Mucosa of stomach (tissue), 1 donor: Measurements from ENCODE around the gene ATP4B.

ENCODE experiments used
- H3K27me3 ChIP-seq: one replicate; pipeline ENCODE4 v1.7.0; 2013; ENCODE audit warnings: mild to moderate bottlenecking, low read length; ENCODE audit not compliant: control insufficient read depth, insufficient read depth
- H3K36me3 ChIP-seq: one replicate; pipeline ENCODE4 v1.7.0; 2013; ENCODE audit warnings: low read length; ENCODE audit not compliant: control insufficient read depth, insufficient read depth
- H3K4me1 ChIP-seq: one replicate; pipeline ENCODE4 v1.7.0; 2013; ENCODE audit warnings: mild to moderate bottlenecking, low read length; ENCODE audit not compliant: control insufficient read depth, insufficient read depth
- H3K4me3 ChIP-seq: one replicate; pipeline ENCODE4 v1.7.0; 2013; ENCODE audit warnings: low read length
- H3K9ac ChIP-seq: one replicate; pipeline ENCODE4 v1.7.0; 2013; ENCODE audit warnings: mild to moderate bottlenecking, low read length, moderate library complexity
- H3K9me3 ChIP-seq: one replicate; pipeline ENCODE4 v1.7.0; 2013; ENCODE audit warnings: mild to moderate bottlenecking, low read length, moderate library complexity; ENCODE audit not compliant: control insufficient read depth
- donor health status: Pancreatic carcinoma.

Gene ATP4B

DNA sequence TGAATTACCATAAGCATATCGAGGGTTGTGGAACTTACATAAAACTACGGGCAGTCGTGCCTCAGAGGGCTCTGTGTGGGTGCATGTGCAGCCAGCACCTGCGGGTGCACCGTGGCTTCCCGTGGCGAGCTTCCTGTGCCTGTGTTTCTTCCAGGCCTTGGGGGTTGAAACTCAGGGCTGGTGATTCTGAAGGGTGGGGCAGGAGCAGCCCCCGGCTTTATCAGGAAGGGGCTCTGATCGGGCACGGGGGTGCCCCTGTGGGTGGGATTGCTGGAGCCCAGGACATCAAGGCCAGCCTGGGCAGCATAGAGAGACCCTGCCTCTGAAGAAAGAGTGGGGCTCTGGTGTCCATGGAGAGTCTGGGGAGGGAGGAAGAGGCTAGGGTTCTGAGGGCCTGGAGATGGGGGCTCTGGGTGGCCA is 11.1 kb downstream of the ATP4B start:
- Histone ChIP-seq H3K4me1 (peaks cover 11% of the 10 kb centered on the region), H3K9ac (no peak overlapping the region), H3K4me3 (no peak overlapping the region), H3K36me3 (no peaks in the 10 kb centered on the region), H3K9me3 (no peaks in the 10 kb centered on the region), H3K27me3 (no peaks in the 10 kb centered on the region)

DNA sequence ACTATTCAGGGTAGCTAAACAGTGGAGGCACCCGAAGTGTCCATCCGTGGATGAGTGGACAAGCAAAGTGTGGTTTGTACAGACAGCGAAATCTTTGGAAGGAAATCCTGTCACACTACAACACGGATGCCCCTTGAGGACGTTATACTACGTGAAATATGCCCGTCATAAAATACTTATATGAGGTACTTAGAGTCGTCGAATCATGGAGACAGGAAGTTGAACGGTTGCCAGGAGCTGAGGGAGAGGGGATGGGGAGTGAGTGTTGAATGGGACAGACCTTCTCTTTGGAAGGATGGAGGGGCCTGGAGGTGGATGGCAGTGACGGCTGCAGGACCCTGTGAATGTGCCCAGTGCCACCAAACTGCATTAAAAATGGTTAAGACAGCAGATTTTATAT is 11.6 kb downstream of the ATP4B start:
- Histone ChIP-seq H3K4me1 (peaks cover 11% of the 10 kb centered on the region), H3K9ac (no peak overlapping the region)

DNA sequence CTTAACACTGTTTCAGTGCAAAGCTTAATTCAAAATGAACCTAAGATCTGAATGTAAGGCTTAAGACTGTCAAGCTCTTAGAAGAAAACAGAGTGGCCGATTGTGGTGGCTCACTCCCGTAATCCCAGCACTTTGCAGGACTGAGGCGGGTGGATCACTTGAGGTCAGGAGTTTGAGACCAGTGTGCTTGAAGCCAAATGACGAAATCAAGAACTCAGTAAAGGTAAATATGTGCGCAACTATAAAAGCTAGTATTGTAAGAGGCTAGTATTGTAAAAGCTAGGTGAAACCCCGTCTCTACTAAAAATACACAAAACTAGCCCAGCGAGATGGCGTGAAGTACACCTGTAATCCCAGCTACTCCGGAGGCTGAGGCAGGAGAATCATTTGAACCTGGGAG is 12.7 kb downstream of the ATP4B start:
- Histone ChIP-seq H3K27me3 (no peaks in the 10 kb centered on the region), H3K4me1 (peaks cover 11% of the 10 kb centered on the region), H3K4me3 (no peak overlapping the region), H3K9ac (no peak overlapping the region), H3K9me3 (no peaks in the 10 kb centered on the region), H3K36me3 (no peaks in the 10 kb centered on the region)

More for the DNA sequence above, 11.6 kb downstream of the ATP4B start:
- no peak overlapping the region for H3K4me3 ChIP-seq
- no peaks in the 10 kb centered on the region for H3K36me3 ChIP-seq
- no peaks in the 10 kb centered on the region for H3K27me3 ChIP-seq
- H3K9me3 ChIP-seq: no peaks in the 10 kb centered on the region

DNA sequence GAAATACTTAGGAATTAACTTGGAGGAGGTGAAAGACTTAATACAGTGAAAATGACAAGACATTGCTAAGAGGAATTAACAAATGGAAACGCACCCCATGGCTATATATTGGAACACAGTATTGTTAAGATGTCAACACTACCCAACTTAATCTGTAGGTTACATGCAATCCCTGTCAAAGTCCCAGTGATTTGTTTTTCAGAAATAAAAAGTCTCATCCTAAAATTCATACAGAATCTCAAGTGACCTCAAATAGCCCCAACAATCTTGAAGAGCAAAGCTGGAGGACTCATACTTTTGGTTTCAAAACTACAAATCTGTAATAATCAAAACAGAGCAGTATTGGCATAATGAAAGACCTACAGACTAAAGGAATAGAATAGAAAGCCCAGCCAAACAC is 13.2 kb downstream of the ATP4B start:
- H3K36me3 ChIP-seq: no peaks in the 10 kb centered on the region
- H3K27me3 ChIP-seq: no peaks in the 10 kb centered on the region
- no peak overlapping the region for H3K9ac ChIP-seq
- no peak overlapping the region for H3K4me3 ChIP-seq
- H3K4me1 ChIP-seq: peaks cover 11% of the 10 kb centered on the region
- no peaks in the 10 kb centered on the region for H3K9me3 ChIP-seq

DNA sequence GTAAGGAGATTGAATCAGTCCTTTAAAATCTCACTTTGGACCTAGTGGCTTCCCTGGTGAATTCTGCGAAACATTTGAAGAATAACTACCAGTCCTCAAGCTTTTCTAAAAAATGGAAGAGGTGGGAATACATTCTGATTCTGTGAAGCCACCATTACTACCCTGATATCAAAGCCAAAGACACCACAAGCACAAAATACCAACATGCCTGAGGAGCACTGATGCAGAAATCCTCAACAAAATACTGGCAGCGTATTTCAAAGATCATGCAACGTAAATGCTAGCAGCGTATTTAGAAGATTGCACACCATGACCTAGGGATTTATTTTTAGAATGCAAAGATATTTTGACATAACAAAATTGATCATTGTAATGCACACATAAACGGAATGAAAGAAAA is 14.4 kb downstream of the ATP4B start:
- no peaks in the 10 kb centered on the region for H3K36me3 ChIP-seq
- no peak overlapping the region for H3K4me3 ChIP-seq
- H3K9ac ChIP-seq: no peak overlapping the region
- peaks cover 11% of the 10 kb centered on the region for H3K4me1 ChIP-seq
- H3K27me3 ChIP-seq: no peaks in the 10 kb centered on the region
- H3K9me3 ChIP-seq: no peaks in the 10 kb centered on the region

DNA sequence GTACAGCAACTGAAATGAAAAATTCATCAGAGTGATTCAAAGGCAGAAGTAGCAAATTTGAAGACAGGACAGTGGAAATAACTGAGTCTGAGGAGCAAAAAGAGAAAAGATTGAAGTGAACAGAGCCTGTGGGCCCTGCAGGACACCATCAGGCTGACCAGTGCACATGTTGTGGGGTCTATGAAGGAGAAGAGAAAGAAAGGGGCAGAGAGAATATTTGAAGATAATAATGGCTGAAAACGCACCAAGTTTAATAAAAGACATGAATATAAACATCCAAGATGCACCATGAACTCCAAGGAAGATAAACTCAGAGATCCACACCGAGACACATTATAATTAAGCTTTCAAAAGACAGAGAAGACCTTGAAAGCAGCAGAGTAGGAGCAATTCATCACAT is 15.4 kb downstream of the ATP4B start:
- Histone ChIP-seq H3K36me3 (no peaks in the 10 kb centered on the region), H3K4me1 (peaks cover 6% of the 10 kb centered on the region), H3K27me3 (no peaks in the 10 kb centered on the region), H3K9me3 (no peaks in the 10 kb centered on the region), H3K9ac (no peak overlapping the region), H3K4me3 (no peak overlapping the region)

DNA sequence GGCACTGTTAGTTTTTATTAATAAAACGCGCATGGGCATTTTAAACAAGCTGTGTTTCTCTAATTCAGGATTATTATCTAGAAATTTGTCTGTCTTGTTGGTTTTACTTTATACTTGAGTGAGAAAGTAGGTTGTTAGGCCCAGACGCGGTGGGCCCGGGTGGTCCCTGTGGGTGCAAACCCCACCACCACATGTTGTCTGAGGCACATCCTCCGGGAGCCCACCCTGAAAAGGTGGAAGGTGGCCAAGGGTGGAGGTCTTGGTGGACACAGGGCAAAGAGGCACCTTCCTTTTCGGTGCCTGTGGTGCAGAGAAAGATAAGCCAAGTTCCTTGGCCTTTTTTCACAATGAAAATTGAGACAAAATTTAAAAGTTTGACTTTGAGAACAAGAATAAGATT is 16.6 kb downstream of the ATP4B start:
- no peaks in the 10 kb centered on the region for H3K27me3 ChIP-seq
- H3K9ac ChIP-seq: no peak overlapping the region
- H3K4me3 ChIP-seq: no peak overlapping the region
- no peaks in the 10 kb centered on the region for H3K9me3 ChIP-seq
- H3K36me3 ChIP-seq: no peaks in the 10 kb centered on the region
- no peaks in the 10 kb centered on the region for H3K4me1 ChIP-seq

DNA sequence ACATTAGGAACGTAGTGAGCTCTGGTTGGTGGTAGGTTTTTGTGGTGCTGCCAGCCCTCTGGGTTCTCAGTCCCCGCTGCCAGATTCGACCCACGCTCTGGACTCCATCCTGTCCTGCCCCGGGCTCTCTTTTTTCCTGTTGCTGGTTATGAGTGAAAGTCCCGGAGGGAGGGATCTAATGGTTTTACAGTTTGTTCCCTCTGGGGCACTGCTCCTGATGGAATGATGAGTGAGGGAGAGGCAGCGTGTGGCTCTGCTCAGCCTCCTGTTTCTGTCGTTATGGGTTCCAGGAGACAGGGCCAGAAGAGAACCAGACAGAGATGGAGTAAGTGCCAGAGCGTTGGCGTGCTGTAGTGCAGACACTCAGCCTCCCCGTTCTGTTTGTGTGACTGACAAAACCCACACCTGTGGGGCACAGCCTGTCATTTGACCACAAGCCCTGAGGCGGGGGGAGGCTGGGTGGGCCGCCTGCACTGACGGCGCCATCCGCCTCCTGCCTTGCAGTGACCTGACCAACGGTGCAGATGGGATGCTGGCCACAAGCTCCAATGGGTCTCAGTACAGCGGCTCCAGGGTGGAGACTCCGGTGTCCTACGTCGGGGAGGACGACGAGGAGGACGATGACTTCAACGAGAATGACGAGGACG is 18.3 kb downstream of the ATP4B start:
- Histone ChIP-seq H3K27me3 (no peaks in the 10 kb centered on the region), H3K9me3 (no peaks in the 10 kb centered on the region), H3K4me3 (no peak overlapping the region), H3K36me3 (no peaks in the 10 kb centered on the region), H3K4me1 (no peaks in the 10 kb centered on the region), H3K9ac (no peak overlapping the region)

DNA sequence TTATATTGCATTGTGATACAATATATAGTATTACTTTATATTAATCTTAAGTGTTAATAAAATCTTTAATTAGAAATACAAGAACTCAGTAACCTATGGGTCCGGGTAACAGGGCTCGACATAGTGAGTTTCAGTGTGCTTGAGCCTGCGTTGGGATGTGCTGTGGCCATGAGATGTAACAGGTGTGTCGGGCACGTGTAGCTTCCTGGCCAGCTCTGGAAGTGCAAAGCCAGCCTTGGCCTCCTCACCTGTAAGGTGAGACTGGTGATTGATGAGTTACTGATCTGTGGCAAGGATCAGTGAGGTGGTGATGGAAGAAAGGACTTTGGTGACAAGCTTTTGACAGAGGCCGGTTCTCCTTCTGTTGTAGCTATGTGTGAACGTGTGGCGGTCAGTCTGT is 19.2 kb downstream of the ATP4B start:
- no peaks in the 10 kb centered on the region for H3K4me1 ChIP-seq
- peaks cover 4% of the 10 kb centered on the region for H3K36me3 ChIP-seq

DNA sequence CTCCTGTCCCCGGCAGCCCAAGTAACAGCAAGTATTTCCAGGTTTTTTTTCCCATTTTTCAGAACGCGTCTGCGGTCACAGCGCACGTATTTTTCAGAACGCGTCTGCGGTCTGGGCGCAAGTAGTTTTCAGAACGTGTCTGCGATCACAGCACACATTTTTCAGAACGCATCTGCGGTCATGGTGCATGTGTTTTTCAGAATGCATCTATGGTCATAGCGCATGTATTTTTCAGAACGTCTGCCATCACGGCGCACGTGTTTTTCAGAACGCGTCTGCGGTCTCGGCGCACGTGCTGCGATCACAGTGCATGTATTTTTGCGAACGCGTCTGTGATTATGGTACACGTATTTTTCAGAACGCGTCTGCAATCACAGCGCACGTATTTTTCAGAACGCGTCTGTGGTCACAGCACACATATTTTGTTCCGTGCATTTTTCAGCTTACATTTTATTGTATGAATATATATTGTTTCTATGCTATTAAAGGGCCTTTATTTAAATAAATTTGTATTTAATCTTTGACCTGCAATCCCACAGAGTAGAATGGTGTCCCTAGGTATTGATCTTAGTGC is 19.7 kb downstream of the ATP4B start:
- Histone ChIP-seq H3K36me3 (peaks cover 4% of the 10 kb centered on the region), H3K27me3 (no peaks in the 10 kb centered on the region), H3K4me3 (no peak overlapping the region), H3K4me1 (no peaks in the 10 kb centered on the region), H3K9ac (no peak overlapping the region), H3K9me3 (no peaks in the 10 kb centered on the region)

More for the DNA sequence above, 19.2 kb downstream of the ATP4B start:
- no peaks in the 10 kb centered on the region for H3K27me3 ChIP-seq
- H3K4me3 ChIP-seq: no peak overlapping the region
- no peak overlapping the region for H3K9ac ChIP-seq
- no peaks in the 10 kb centered on the region for H3K9me3 ChIP-seq

DNA sequence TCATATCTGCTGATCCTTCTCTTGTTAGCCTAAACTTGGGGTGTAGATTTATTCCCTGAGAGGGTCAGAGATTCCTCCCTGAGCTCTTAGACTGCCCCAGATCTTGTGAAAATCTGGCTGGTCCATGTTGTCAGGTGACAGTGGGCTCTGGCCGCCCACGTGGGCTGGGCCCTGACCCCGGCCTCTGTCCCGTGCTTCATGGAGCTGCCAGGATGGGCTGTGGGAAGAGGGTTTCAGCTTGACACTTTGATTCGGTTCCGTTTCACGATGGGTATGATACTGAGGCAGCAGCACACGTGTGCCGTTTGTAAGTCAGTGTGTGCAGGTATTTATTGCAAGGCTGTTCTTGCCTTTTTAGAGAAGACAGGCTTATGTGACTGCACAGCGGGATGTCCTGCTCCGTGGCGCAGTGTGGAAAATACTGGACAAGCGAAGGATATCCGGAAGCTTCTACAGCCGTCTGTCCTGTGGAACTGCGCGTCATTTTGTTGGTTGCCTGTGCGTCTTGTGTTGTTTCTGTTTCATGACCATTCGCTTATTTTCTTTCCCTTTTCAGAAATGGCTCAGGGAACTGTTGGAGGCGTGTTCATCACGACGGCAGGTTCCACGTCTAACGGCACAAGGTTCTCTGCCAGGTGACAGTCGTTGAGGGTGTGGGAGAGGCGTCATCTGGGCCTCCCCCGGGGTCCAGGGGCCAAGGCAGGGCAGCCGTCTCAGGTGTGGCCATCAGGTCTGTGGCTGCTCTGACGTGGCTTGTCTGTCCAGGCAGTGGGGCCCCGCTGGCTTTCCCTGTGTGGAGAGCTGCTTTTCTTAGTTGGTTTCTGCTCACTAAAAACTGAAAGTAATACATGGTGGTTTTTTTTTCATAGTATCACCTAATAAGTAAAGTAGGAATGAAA is 20.5 kb downstream of the ATP4B start:
- Histone ChIP-seq H3K4me3 (no peak overlapping the region), H3K4me1 (no peaks in the 10 kb centered on the region), H3K9me3 (no peaks in the 10 kb centered on the region), H3K27me3 (no peaks in the 10 kb centered on the region), H3K36me3 (peaks cover 4% of the 10 kb centered on the region), H3K9ac (no peak overlapping the region)

DNA sequence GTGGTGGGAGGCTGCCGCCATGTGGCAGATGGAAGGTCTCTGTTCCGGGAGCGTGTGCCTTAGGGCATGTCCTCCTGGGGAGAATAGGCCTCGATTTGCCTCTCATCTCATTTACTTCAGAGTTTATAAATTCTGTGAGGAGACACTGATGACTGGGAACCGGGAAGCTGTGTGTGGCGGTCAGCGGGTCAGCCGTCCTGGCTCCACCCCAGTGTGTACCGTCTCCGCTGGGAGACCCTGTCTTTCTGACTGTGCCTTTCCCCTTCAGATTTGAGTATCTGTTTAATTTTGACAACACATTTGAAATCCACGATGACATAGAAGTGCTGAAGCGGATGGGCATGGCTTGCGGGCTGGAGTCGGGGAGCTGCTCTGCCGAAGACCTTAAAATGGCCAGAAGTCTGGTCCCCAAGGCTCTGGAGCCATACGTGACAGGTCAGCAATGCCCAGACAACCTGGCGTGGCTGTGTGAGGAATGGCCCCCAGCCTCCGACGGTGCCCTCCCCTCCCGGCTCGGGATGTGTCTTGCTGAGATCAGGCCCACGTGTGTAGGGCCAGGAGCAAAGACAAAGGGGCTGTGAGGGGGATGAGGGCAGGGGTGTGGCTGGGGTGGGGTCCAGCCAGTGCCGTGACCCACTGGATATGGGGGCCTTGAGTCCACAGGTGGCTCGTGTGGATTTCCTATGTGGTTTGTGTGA is 21.6 kb downstream of the ATP4B start:
- Histone ChIP-seq H3K9me3 (no peaks in the 10 kb centered on the region), H3K36me3 (peaks cover 4% of the 10 kb centered on the region), H3K27me3 (no peaks in the 10 kb centered on the region), H3K4me1 (no peaks in the 10 kb centered on the region), H3K4me3 (no peak overlapping the region), H3K9ac (no peak overlapping the region)
